K562 (cell line): ENCODE measurements around the gene KRT28. TPM values are rescaled to one million over a fixed set of nuclear protein-coding genes. Genes with fewer than 3 reads are reported as not detected.

Source experiments
- ADNP ChIP-seq: fragments of 200-800 bp; sonication (Bioruptor generic); IDR thresholded peaks from 2 replicates; pipeline ENCODE4 v1.6.1; 2016; ENCODE audit warnings: missing genetic modification characterization, missing compliant biosample characterization
- ATF6 ChIP-seq: sonication (generic); formaldehyde crosslinking; IDR thresholded peaks from 2 replicates; pipeline ENCODE4 v1.4.0; 2020; ENCODE audit warnings: mild to moderate bottlenecking, missing genetic modification reagents
- CGGBP1 ChIP-seq: fragments of 250-450 bp; sonication (Bioruptor Pico); IDR thresholded peaks from 2 replicates; pipeline ENCODE4 v1.9.0; 2021; ENCODE audit warnings: mild to moderate bottlenecking
- ELK1 ChIP-seq: sonication (generic); formaldehyde crosslinking; IDR thresholded peaks from 2 replicates; pipeline ENCODE4 v1.8.1; 2022; ENCODE audit warnings: missing genetic modification reagents
- HMG20A ChIP-seq: fragments of 450-650 bp; formaldehyde crosslinking; conservative IDR thresholded peaks from 2 replicates; pipeline ENCODE4 v1.4.0; 2020; ENCODE audit warnings: mild to moderate bottlenecking, mixed read lengths
- IRF2 ChIP-seq: sonication (generic); formaldehyde crosslinking; IDR thresholded peaks from 2 replicates; pipeline ENCODE4 v1.8.1; 2022; ENCODE audit warnings: mild to moderate bottlenecking, missing genetic modification reagents
- MAFG ChIP-seq: fragments of 450-650 bp; conservative IDR thresholded peaks from 2 replicates; pipeline ENCODE4 v1.6.1; 2016; ENCODE audit warnings: missing genetic modification characterization, missing compliant biosample characterization
- MBD1 ChIP-seq: fragments of 250-450 bp; sonication (Bioruptor Pico); IDR thresholded peaks from 2 replicates; pipeline ENCODE4 v1.8.0; 2022; ENCODE audit warnings: inconsistent platforms
- MCM7 ChIP-seq, 2 experiments: fragments of 450-650 bp; IDR thresholded peaks; 2 replicates each; pipeline ENCODE4 v1.6.1; 2016 to 2018
- MXD1 ChIP-seq: fragments of 250-450 bp; sonication (Bioruptor Pico); IDR thresholded peaks from 2 replicates; pipeline ENCODE4 v1.8.0; 2021; ENCODE audit warnings: borderline replicate concordance, mild to moderate bottlenecking, moderate library complexity; ENCODE audit not compliant: poor library complexity, severe bottlenecking
- NFRKB ChIP-seq: fragments of 450-650 bp; IDR thresholded peaks from 2 replicates; pipeline ENCODE4 v1.6.1; 2016; ENCODE audit warnings: low read depth
- NUFIP1 ChIP-seq: fragments of 450-650 bp; IDR thresholded peaks from 2 replicates; pipeline ENCODE4 v1.6.1; 2018; ENCODE audit not compliant: partially characterized antibody
- POLR3A ChIP-seq: IDR thresholded peaks from 2 replicates; pipeline ENCODE4 v1.6.1; 2011; ENCODE audit warnings: borderline replicate concordance, mild to moderate bottlenecking, moderate library complexity; ENCODE audit not compliant: insufficient read length, insufficient read depth; ENCODE audit errors: extremely low read depth
- SAP30 ChIP-seq: fragments of 200-600 bp; sonication (generic); IDR thresholded peaks from 2 replicates; pipeline ENCODE4 v1.6.1; 2012; ENCODE audit warnings: borderline replicate concordance, low read depth, mild to moderate bottlenecking, moderate library complexity, low read length, control low read depth, inconsistent platforms; ENCODE audit not compliant: insufficient read depth, poor library complexity, severe bottlenecking
- SIN3A ChIP-seq, 2 experiments: fragments of 150-350 bp in 1 of 2; IDR thresholded peaks; 2 replicates each; pipeline ENCODE4 v1.6.1; 2011 to 2016; ENCODE audit warnings: borderline replicate concordance in 2 of 2, low read depth in 2 of 2, low read length in 2 of 2, mild to moderate bottlenecking in 2 of 2, moderate library complexity in 2 of 2; ENCODE audit not compliant: control insufficient read depth in 1 of 2
- SIN3B ChIP-seq: fragments of 450-650 bp; IDR thresholded peaks from 2 replicates; pipeline ENCODE4 v1.6.1; 2017; ENCODE audit warnings: low read depth, mild to moderate bottlenecking, moderate library complexity
- SMAD3 ChIP-seq: fragments of 450-650 bp; formaldehyde crosslinking; conservative IDR thresholded peaks from 2 replicates; pipeline ENCODE4 v1.4.0; 2020; ENCODE audit warnings: mild to moderate bottlenecking
- SMARCE1 ChIP-seq: fragments of 450-650 bp; IDR thresholded peaks from 2 replicates; pipeline ENCODE4 v1.7.1; 2016; ENCODE audit warnings: mild to moderate bottlenecking
- ZNF175 ChIP-seq: fragments of 200-800 bp; sonication (Bioruptor generic); IDR thresholded peaks from 2 replicates; pipeline ENCODE4 v1.6.1; 2016; ENCODE audit warnings: low read depth, mild to moderate bottlenecking, missing genetic modification characterization, missing compliant biosample characterization
- ZNF239 ChIP-seq: fragments of 250-450 bp; sonication (Bioruptor Pico); IDR thresholded peaks from 2 replicates; pipeline ENCODE4 v1.4.0; 2020; ENCODE audit warnings: mild to moderate bottlenecking
- ZNF324 ChIP-seq: fragments of 250-450 bp; sonication (Bioruptor Pico); IDR thresholded peaks from 2 replicates; pipeline ENCODE4 v1.4.0; 2020; ENCODE audit warnings: mild to moderate bottlenecking
- ZNF589 ChIP-seq: fragments of 200-800 bp; sonication (Bioruptor generic); IDR thresholded peaks from 2 replicates; pipeline ENCODE4 v1.6.1; 2016; ENCODE audit warnings: low read depth, missing genetic modification characterization, missing compliant biosample characterization
- ZSCAN29 ChIP-seq: fragments of 450-650 bp; IDR thresholded peaks from 2 replicates; pipeline ENCODE4 v1.6.1; 2017
- polyA plus RNA-seq, 8 experiments: library from polyadenylated mRNA; depleted of rRNA in 4 of 8; stranded (reverse) in 5 of 8; unstranded in 3 of 8; fragments of >200 nt; fragmentation: Nextera tagmentation in 2 of 8; fragmentation: Illumina TruSeq in 1 of 8; extraction: Ambion mirVana in 2 of 8; extraction: Trizol in 1 of 8; gene quantifications; 2 replicates each; pipeline versions ENCODE4 v1.2.1 to v1.2.3, GENCODE V29; 2011 to 2014; ENCODE audit warnings: inconsistent platforms in 1 of 8, missing spikeins in 1 of 8
- total RNA-seq, 7 experiments: library from RNA; depleted of rRNA in 6 of 7; stranded (reverse); fragments of >200 nt in 6 of 7; fragmentation: Illumina TruSeq in 2 of 7; extraction: Trizol in 2 of 7; gene quantifications; 2 replicates each; pipeline versions ENCODE4 v1.2.1 to v1.2.3, GENCODE V29; 2011 to 2021; ENCODE audit warnings: low replicate concordance in 1 of 7

The KRT28 gene
- total and polyA plus RNA-seq, 9 of the 15 experiments (the other 6 are each of a cell fraction or from before 2014, with no cell fraction given): not detected

GRCh38 chr17:40827746-40828453 is 28.1 kb upstream of the KRT28 start (continued):
- TF ChIP-seq ATF6 (CRISPR knock-in tag): no peak
- TF ChIP-seq NUFIP1: no peak
- TF ChIP-seq MBD1: no peak
- peak; percentile 86 for TF ChIP-seq ZSCAN29
- TF ChIP-seq SMAD3 (CRISPR knock-in tag): no peak
- no peak for TF ChIP-seq MXD1 (CRISPR knock-in tag)
- TF ChIP-seq ZNF239 (CRISPR knock-in tag): no peak
- peak; percentile 72; the same call in 1 of the 2 replicates for TF ChIP-seq ZNF589 (CRISPR knock-in tag)
- peak; percentile 94 for TF ChIP-seq SMARCE1
- TF ChIP-seq MAFG: peak; percentile 88
- no peak for TF ChIP-seq MCM7 (IDR thresholded peaks at IDR 0.05)
- TF ChIP-seq ELK1 (CRISPR knock-in tag): no peak
- TF ChIP-seq IRF2 (CRISPR knock-in tag): no peak
- TF ChIP-seq SIN3A (IDR thresholded peaks at IDR 0.05; ENCODE audit: borderline replicate concordance in 2 of 2, control insufficient read depth in 1 of 2, low read depth in 2 of 2, low read length in 2 of 2): no peak
- TF ChIP-seq CGGBP1 (CRISPR knock-in tag): no peak
- TF ChIP-seq ZNF324 (CRISPR knock-in tag): no peak
- no peak for TF ChIP-seq SAP30
- TF ChIP-seq ADNP (tag): peak; percentile 79; the same call in 1 of the 2 replicates
- no peak; the same call in 1 of the 2 replicates for TF ChIP-seq NFRKB
- no peak for TF ChIP-seq HMG20A (CRISPR knock-in tag)
- no peak for TF ChIP-seq SIN3B
- peak; percentile 64; the same call in 1 of the 2 replicates for TF ChIP-seq ZNF175 (CRISPR knock-in tag)
- TF ChIP-seq POLR3A: no peak
